Fibroblast of lung (primary cell): ENCODE measurements around the gene FDX1. TPM values are rescaled to one million over a fixed set of nuclear protein-coding genes. Genes with fewer than 3 reads are reported as not detected.

ENCODE experiments used
- DNase-seq, 2 donors: peaks; one replicate each; pipeline versions ENCODE4 v3.0.0 to v3.0.0-alpha.2; 2010; ENCODE audit warnings: low read depth in 2 of 2
- H2AFZ ChIP-seq: 2 replicates; pipeline ENCODE4 v1.5.1; 2012; ENCODE audit warnings: low read length, control low read depth, inconsistent platforms
- H3K27ac ChIP-seq: 2 replicates; pipeline ENCODE4 v1.5.1; 2011; ENCODE audit warnings: low read length, control low read depth; ENCODE audit not compliant: insufficient read depth
- H3K27me3 ChIP-seq: 2 replicates; pipeline ENCODE4 v1.5.1; 2011; ENCODE audit warnings: mild to moderate bottlenecking, low read length; ENCODE audit not compliant: control insufficient read depth, insufficient read depth
- H3K36me3 ChIP-seq: 2 replicates; pipeline ENCODE4 v1.5.1; 2011; ENCODE audit warnings: low read length; ENCODE audit not compliant: control insufficient read depth, insufficient read depth
- H3K4me1 ChIP-seq: 2 replicates; pipeline ENCODE4 v1.5.1; 2011; ENCODE audit warnings: low read length; ENCODE audit not compliant: control insufficient read depth, insufficient read depth; ENCODE audit errors: extremely low read depth
- H3K4me2 ChIP-seq: 2 replicates; pipeline ENCODE4 v1.5.1; 2011; ENCODE audit warnings: low read length, control low read depth; ENCODE audit not compliant: insufficient read depth; ENCODE audit errors: extremely low read depth
- H3K4me3 ChIP-seq, 4 experiments: fragments of 200-600 bp in 1 of 4; sonication (generic) in 1 of 4; replicated peaks in 1 of 4; 2 replicates each; pipeline ENCODE4 v1.5.1; 2011 to 2016; ENCODE audit warnings: low read length in 4 of 4, low read depth in 3 of 4, mild to moderate bottlenecking in 3 of 4, control low read depth in 2 of 4, inconsistent platforms in 1 of 4, mixed read lengths in 1 of 4; ENCODE audit not compliant: insufficient read depth in 1 of 4; ENCODE audit errors: control extremely low read depth in 1 of 4
- H3K79me2 ChIP-seq: 2 replicates; pipeline ENCODE4 v1.5.1; 2012; ENCODE audit warnings: mild to moderate bottlenecking, low read length, inconsistent platforms; ENCODE audit not compliant: control insufficient read depth, insufficient read depth
- H3K9ac ChIP-seq: 2 replicates; pipeline ENCODE4 v1.5.1; 2011; ENCODE audit warnings: mild to moderate bottlenecking, low read length, control low read depth; ENCODE audit not compliant: insufficient read depth
- H3K9me3 ChIP-seq: 2 replicates; pipeline ENCODE4 v1.5.1; 2012; ENCODE audit warnings: low read depth, low read length; ENCODE audit not compliant: control insufficient read depth, insufficient read depth
- H4K20me1 ChIP-seq: 2 replicates; pipeline ENCODE4 v1.5.1; 2011; ENCODE audit warnings: low read length; ENCODE audit not compliant: control insufficient read depth, insufficient read depth; ENCODE audit errors: extremely low read depth
- CTCF ChIP-seq, 2 donors: IDR thresholded peaks in 1 of 2; conservative IDR thresholded peaks in 1 of 2; 1 replicate in 1 of 2; 2 replicates in 1 of 2; pipeline ENCODE4 v1.5.1; 2011 to 2012; ENCODE audit warnings: low read length in 2 of 2, control low read depth in 1 of 2, inconsistent platforms in 1 of 2, low read depth in 1 of 2, mild to moderate bottlenecking in 1 of 2
- EZH2 ChIP-seq: IDR thresholded peaks from 2 replicates; pipeline ENCODE4 v1.5.1; 2012; ENCODE audit warnings: low read length, control low read depth, mild to moderate bottlenecking; ENCODE audit errors: missing control alignments
- polyA plus RNA-seq, 2 donors: library from polyadenylated mRNA; depleted of rRNA in 1 of 2; stranded (reverse) in 1 of 2; unstranded in 1 of 2; fragments of >200 nt; gene quantifications; 2 replicates each; pipeline ENCODE4 v1.2.1, GENCODE V29; 2011 to 2012; ENCODE audit warnings: missing spikeins in 1 of 2
- total RNA-seq: library from RNA; depleted of rRNA; stranded (reverse); fragments of >200 nt; gene quantifications from 2 replicates; pipeline ENCODE4 v1.2.1, GENCODE V29; 2014

Gene FDX1
- total and polyA plus RNA-seq, 2 donors (not counting 1 experiment from before 2014, with no cell fraction given) = 8.3 to 11.4 TPM

- H3K4me3 ChIP-seq = no peak overlapping the region
- H3K9me3 ChIP-seq = no peaks in the 10 kb centered on the region
- no peaks in the 10 kb centered on the region for H3K27me3 ChIP-seq
- H3K36me3 ChIP-seq = no peaks in the 10 kb centered on the region
- no peak for TF ChIP-seq EZH2
- TF ChIP-seq CTCF (conservative IDR thresholded peaks at IDR 0.05 in 1 of 2, IDR thresholded peaks at IDR 0.05 in 1 of 2; ENCODE audit: low read depth in 1 of 2, low read length in 2 of 2) = no peak
- no peak overlapping the region for H3K4me2 ChIP-seq
- H3K4me1 ChIP-seq = no peaks in the 10 kb centered on the region
- H3K79me2 ChIP-seq = no peaks in the 10 kb centered on the region
- no peak overlapping the region for H3K27ac ChIP-seq
- no peak overlapping the region for H2AFZ ChIP-seq
- DNase-seq = no peak
- H3K9ac ChIP-seq = no peak overlapping the region
- H4K20me1 ChIP-seq = no peaks in the 10 kb centered on the region
These were observed 79.0 kb downstream of the FDX1 start for GRCh38 chr11:110508786-110509185.

GRCh38 chr11:110509472-110509871, 79.7 kb downstream of the FDX1 start:
- DNase-seq = no peak
- Histone ChIP-seq H3K9ac (no peak overlapping the region), H3K36me3 (no peaks in the 10 kb centered on the region), H3K4me1 (peaks cover 2% of the 10 kb centered on the region), H2AFZ (no peak overlapping the region), H3K4me2 (no peak overlapping the region), H3K79me2 (no peaks in the 10 kb centered on the region), H3K27me3 (no peaks in the 10 kb centered on the region), H3K4me3 (no peak overlapping the region), H3K27ac (no peak overlapping the region), H3K9me3 (no peaks in the 10 kb centered on the region), H4K20me1 (no peaks in the 10 kb centered on the region)
- TF ChIP-seq EZH2 (no peak), CTCF (conservative IDR thresholded peaks at IDR 0.05 in 1 of 2, IDR thresholded peaks at IDR 0.05 in 1 of 2; ENCODE audit: low read depth in 1 of 2, low read length in 2 of 2) (no peak)

GRCh38 chr11:110512026-110512425, 82.3 kb downstream of the FDX1 start:
- TF ChIP-seq CTCF (conservative IDR thresholded peaks at IDR 0.05 in 1 of 2, IDR thresholded peaks at IDR 0.05 in 1 of 2; ENCODE audit: low read depth in 1 of 2, low read length in 2 of 2) = no peak
- no peak for TF ChIP-seq EZH2
- Histone ChIP-seq H3K27ac (no peak overlapping the region), H3K9me3 (no peaks in the 10 kb centered on the region), H3K4me1 (peaks cover 2% of the 10 kb centered on the region), H3K36me3 (no peaks in the 10 kb centered on the region), H2AFZ (no peak overlapping the region), H3K79me2 (no peaks in the 10 kb centered on the region), H3K9ac (no peak overlapping the region), H3K4me2 (no peak overlapping the region), H4K20me1 (no peaks in the 10 kb centered on the region), H3K27me3 (no peaks in the 10 kb centered on the region), H3K4me3 (no peak overlapping the region)
- DNase-seq = no peak
